ENCODE measurements around the gene ATXN7.

ATXN7 gene

DNA sequence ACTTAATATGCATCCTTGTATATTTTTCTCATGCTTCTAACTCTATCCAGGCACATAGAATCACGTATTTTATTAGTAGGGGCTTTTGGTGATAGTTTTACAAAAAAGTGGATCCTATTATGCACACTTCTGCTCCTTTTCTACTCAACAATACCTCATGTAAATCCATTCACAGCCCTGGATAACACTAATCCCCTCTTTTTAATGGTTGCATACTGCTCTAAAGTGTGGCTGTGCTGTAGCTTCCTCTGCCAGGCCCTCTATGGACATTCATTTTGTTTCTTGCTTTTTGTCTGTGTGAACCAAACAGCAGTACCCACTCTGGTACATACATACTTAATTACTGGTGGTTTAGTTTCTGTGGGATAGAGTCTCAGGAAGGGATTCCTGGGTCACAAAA, 99.8 kb downstream of the ATXN7 start:
- no peak for DNase-seq

DNA sequence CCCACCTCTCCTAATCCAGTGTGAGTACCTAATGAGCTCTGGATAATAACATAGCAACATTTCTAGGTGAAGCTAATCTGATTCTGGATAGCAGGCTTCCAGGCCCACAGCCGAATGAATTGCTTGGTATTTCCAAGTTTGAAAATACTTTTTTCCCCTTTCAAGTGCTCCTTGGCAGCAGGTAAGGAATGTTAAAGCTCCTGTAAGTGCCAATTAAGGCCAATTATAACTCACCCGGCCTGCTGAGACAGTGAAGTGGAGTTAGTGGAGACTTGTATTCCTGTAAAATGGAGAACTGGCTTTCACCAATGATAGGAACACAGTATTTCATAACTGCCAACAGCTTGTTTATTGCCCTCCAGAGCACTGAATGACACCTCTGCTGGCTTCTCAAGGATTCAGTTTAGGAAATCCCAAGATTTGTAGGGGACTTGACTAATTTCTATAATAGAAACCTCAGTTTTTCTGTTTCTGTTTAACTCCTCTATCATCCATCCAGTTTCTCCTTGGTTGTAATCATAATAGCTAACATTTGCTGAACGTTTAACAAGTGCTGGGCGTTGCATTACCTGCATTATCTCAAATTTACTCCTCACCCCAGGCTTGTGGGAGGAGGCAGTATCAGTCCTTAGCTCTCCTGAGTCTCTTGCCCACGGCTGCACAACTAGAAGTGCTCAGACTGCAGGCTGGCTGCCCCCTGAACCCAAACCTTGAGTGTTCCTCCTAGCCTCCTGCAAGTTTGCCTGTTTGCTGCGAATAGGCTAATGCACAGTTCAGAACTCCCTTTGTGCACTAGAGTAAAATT, 101.2 kb downstream of the ATXN7 start:
- no peak for DNase-seq

DNA sequence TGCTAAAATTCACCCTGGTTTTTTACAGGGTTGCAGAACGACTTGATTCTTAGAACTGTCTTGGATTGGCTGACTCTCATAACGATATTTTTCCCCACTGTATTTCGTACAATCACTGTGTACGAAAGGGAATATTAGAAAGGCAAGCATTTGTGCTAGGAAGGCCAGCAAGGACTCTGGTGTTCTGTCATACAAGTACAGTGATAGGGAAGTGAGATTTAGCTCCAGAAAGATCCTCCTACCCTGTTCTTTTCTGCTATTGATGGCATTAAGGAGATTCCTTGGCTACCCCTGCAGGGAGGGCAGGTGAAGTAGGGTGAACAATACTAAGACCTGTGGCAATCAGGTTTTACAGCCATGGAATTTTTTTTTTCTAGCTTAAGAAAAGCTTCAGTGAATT, 102.3 kb downstream of the ATXN7 start:
- DNase-seq = no peak

DNA sequence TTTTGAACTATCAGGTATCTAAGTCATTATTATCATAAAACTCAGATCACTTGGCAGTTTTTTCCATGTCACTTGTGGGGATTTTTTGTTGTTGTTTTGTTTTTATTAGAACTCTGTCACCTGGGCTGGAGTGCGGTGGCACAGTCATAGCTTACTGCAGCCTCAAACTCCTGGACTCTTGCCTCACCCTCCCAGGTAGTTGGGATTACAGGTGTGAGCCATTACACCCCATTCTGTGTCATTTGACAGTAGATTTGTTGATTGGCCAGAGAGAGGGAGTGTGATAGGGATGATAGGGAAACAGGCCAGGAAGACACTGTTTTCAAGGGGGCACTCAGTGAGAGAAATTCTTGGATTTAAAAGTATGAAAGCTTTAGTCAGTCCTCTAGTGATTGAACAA, 103.2 kb downstream of the ATXN7 start:
- DNase-seq = no peak

GRCh38 chr3:63967675-63968611, 104.3 kb downstream of the ATXN7 start:
- peak in 15 of 51 donors; percentile 8 to 49 (median 18) for DNase-seq

DNA sequence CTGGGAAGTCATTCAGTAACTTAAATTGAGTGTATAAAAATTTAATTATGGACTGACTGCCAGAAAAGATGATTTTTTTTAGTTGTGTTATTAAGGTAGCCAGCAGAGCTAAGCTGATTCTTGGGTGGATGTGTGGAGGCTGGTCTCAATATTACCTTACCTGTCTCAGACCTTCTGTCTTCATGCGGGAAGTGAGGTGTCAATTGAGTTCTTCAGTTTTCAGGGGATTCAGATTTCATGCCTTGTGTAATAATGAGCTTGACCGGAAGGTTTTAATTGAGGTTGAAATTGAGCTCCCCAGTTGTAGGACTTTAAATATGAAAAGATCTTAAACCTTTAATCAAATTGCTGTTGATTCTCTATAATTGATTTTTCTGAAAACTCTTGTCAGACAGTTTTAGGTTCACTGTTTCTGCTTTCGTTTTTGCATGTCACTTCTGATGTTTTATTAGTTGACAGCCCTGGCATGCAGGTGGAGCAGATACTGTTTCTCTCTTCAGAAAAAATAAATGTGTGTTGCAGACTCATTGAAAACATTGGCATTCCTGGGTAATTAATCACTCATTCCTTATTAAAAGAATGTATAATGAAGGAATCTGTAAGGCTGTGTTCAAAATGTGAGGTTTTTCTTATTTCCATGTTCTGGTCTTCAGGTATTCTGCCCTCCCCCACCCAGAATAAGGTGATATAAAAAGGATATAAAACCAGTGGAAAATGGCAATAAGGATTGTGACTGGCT, 105.1 kb downstream of the ATXN7 start:
- no peak for DNase-seq

DNA sequence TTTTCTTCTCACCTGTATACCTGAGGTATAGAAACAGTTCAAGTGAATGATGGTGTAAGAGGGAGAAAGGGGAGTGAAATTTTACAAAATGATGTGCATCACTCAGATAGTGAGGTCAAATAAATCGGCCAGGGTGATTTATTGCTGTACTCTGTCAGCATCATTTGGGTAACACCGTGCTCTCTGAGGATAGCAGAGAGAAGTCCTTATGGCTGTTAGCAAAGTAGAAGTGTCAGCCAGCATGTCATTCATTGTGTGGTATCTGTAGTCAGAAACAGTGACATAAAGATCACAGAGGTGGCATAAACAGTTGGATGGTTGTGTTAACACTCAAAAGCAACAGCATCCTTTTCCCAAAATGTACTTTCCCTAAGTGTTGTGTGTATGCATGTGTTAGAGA, 106.2 kb downstream of the ATXN7 start:
- DNase-seq = no peak

GRCh38 chr3:63970631-63971475, 107.2 kb downstream of the ATXN7 start:
- DNase-seq = peak in 23 of 51 donors; percentile 7 to 62 (median 23)

DNA sequence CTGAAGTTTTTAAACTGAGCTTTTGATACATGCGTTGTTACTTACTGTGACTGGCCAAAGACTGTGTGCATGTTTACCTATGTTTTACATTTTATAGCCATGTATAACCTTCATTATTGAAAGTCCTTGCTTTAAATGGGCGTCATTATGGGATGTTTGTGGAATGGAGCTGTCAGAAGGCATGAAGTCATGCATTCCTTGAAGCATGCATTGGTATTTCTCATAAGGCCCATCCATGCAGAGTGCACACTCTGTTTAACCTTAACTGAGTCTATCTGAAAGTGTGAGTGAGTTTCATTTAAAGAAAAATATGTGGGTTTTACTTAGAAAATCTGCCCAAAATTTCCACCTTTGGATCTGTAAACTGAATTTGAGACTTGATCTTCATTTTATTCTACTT, 108.5 kb downstream of the ATXN7 start:
- no peak for DNase-seq

GRCh38 chr3:63972987-63973386, 109.3 kb downstream of the ATXN7 start:
- DNase-seq = no peak

GRCh38 chr3:63973406-63973805, 109.7 kb downstream of the ATXN7 start:
- DNase-seq = no peak

DNA sequence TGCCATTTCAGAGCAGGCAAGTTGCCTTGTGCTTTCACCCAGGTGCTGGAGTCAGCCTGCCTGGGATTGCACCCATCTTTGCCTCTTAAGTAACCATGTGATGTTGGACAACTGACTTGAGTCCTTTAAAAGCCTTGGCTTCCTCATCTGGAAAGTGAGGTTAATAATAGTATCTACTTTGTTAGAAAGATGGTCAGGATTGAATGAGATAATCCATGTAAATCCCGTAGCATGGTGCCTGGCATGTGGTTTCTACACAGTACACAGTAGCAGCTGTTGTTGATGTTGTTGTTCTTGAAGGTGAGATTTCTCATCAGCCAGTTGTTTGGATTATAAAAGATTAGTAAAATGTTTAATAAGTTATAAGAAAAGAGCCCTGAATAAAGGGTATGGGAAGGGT, 110.8 kb downstream of the ATXN7 start:
- DNase-seq = no peak

GRCh38 chr3:63975723-63976122, 112.1 kb downstream of the ATXN7 start:
- peak in 35 of 51 donors; percentile 8 to 73 (median 41) for DNase-seq

DNA sequence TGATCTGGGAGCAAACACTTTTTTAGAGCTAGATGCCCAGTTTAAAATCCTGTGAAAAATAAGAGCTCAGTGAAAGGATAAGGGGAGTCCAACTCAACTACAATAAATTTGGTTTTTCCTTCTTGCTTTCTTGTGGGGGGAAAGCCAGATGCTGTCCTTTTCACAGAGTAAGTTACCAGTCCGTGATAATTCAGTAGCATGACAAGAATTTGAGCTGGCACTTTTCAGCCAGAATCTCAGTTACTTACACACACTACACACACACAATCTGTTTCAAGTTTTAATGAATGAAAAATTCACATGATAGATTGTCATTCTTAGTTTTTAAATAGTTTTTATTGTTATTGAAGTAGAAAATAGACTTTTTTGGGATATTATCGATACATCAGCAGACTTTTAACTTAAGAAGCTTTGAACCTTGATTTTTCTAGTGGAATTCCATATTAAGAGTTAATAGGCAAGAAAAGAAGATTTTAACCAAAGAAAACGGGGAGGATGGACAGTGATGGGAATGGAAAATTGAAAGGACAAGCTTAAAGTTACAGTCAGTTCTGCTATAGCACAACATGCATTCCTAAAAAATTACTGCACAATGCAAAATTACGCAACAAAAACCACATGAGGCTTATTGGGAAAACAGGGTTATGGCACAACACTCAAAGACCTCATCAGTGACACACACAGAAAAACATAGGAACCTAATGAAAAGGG, 112.6 kb downstream of the ATXN7 start:
- no peak for DNase-seq

DNA sequence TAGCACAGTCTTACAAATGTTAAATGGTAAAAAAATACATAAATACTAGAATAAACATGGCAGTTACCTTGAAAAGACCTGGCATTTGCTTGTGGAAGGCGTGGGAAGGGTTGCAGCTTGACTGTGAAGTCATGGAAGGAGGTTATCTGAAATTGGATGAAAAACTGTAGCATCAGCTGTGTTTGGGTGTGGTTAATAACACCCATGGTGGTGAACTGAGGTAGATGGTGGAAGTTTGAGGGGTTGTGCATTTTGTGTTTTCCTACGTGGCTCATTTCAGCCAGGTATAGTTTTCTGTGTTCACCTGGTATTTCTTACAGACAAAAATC, 113.2 kb downstream of the ATXN7 start:
- no peak for DNase-seq

DNA sequence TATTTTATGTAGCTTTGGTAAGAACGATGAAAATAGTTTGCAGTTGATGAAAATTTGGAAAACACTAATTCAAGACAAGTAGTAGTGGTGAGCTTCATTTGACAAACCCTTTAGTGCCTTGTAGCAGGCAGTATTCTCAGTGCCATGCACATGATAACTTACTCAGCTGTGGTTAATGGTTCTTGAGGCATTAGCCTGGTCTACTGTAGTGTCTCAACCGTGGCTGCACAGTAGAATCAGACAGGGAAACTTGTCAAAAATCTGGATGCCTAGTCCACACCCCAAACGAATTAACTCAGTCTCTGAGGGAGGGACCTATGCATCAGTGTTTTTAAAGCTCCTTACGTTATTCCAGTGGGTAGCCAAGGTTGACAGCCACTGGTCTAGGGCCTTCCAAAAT, 114.2 kb downstream of the ATXN7 start:
- DNase-seq = no peak

- DNase-seq = peak in 1 of 51 donors; percentile 40
Observed at GRCh38 chr3:63979093-63979885, 115.6 kb downstream of the ATXN7 start.

DNA sequence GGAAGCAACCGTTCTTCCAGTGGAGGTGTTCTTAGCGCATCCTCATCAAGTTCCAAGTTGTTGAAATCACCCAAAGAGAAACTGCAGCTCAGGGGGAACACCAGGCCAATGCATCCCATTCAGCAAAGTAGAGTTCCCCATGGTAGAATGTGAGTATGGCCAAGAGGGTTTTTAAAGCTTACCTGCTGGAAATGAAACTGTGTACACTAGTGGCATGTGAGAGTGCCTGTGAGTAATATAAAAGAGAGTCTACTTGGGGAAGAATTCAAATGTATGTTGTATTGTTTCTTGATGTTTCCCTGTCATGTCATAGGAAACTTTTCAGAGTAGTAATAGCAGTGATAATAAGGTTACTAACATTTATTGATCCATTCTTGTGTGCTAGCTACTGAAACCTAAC, 116.4 kb downstream of the ATXN7 start:
- DNase-seq = no peak

DNA sequence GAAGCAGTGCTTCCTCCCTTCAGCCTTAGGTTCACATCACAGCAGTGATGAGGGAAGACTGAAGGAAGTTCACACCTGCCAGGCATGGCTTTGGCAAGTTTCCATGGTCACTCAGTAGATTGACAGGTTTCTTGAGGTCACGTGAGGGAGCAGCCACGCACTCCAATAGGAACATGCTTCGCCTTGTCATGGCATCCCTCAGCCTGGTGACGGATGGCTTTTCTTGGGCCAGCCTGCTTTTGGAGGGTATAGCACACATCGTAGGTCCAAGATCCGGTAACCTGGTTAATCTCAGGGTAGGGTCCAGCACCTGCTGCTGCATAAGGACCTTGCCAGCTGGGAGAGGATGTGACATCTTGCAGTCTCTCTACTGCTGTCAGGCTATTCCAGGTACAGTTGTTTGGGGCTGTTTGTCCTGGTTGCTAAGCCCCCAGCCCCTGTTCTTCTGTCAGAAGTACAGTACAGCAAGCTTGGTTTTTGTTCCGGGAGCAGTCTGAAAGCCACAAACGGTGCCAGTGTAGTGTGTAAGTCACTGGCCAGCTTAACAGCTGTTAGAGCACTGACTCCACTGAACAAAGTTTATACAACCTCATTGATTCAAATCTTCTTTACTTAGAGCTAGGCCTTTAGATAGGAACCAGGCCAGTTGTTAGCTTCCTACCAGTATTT, 117.3 kb downstream of the ATXN7 start:
- no peak for DNase-seq

All from hypothalamus (tissue), 51 donors.